IMR-90 (cell line): ENCODE results near the gene SAT1.

ENCODE experiments used
- MAFK ChIP-seq: IDR thresholded peaks from 2 replicates; pipeline ENCODE4 v1.6.1; 2012; ENCODE audit warnings: low read depth, low read length, improper control_type of control experiment
- RFX5 ChIP-seq: IDR thresholded peaks from 2 replicates; pipeline ENCODE4 v1.8.0; 2012; ENCODE audit warnings: low read depth, mild to moderate bottlenecking, low read length, moderate library complexity
- TF ChIP-seq, protein P1 (sequence below): conservative IDR thresholded peaks from 2 replicates; pipeline ENCODE4 v1.5.1; 2012; ENCODE audit warnings: mild to moderate bottlenecking, low read depth, low read length, improper control_type of control experiment

- TF ChIP-seq, protein P1, sequence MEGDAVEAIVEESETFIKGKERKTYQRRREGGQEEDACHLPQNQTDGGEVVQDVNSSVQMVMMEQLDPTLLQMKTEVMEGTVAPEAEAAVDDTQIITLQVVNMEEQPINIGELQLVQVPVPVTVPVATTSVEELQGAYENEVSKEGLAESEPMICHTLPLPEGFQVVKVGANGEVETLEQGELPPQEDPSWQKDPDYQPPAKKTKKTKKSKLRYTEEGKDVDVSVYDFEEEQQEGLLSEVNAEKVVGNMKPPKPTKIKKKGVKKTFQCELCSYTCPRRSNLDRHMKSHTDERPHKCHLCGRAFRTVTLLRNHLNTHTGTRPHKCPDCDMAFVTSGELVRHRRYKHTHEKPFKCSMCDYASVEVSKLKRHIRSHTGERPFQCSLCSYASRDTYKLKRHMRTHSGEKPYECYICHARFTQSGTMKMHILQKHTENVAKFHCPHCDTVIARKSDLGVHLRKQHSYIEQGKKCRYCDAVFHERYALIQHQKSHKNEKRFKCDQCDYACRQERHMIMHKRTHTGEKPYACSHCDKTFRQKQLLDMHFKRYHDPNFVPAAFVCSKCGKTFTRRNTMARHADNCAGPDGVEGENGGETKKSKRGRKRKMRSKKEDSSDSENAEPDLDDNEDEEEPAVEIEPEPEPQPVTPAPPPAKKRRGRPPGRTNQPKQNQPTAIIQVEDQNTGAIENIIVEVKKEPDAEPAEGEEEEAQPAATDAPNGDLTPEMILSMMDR, result no peak
- no peak for TF ChIP-seq RFX5
- TF ChIP-seq MAFK, result no peak
These were observed 46.9 kb upstream of the SAT1 start for GRCh38 chrX:23736030-23736429.
